Activated T-helper 1 cell treated with anti-CD3 and anti-CD28 coated beads, Interleukin-12 subunit alpha, Interleukin-12 subunit beta, Interleukin-2, Interleukin-4 antibody, amounts not matched to agents 30 ng/mL and 10 ng/mL and 1 ng/mL, durations not matched to agents 14 hours and 24 hours and 36 hours (primary cell): ENCODE results near the gene GCH1. TPM values are rescaled to one million over a fixed set of nuclear protein-coding genes. Genes with fewer than 3 reads are reported as not detected.

Source experiments
- DNase-seq: peaks from one replicate; pipeline ENCODE4 v3.0.0; 2021; ENCODE audit warnings: low spot score
- H3K27ac Mint-ChIP-seq: one replicate; pipeline ENCODE4 v1.8.0; 2021; ENCODE audit warnings: mild to moderate bottlenecking, mixed read lengths
- H3K27me3 Mint-ChIP-seq: one replicate; pipeline ENCODE4 v1.8.0; 2022; ENCODE audit warnings: mild to moderate bottlenecking, moderate library complexity, mixed read lengths; ENCODE audit not compliant: insufficient read depth
- H3K36me3 Mint-ChIP-seq: one replicate; pipeline ENCODE4 v1.8.0; 2021; ENCODE audit warnings: low read depth, mixed read lengths
- H3K4me1 Mint-ChIP-seq: one replicate; pipeline ENCODE4 v1.8.0; 2021; ENCODE audit warnings: low read depth, mixed read lengths
- H3K4me3 Mint-ChIP-seq: one replicate; pipeline ENCODE4 v1.8.0; 2021; ENCODE audit warnings: mild to moderate bottlenecking, moderate library complexity, mixed read lengths
- H3K9me3 Mint-ChIP-seq: one replicate; pipeline ENCODE4 v1.8.0; 2021; ENCODE audit warnings: mixed read lengths
- intact Hi-C: fragments of 100-400 bp; cut with micrococcal nuclease; formaldehyde crosslinking; loops from one replicate; pipeline ENCODE4 v1.15.1; 2024
- total RNA-seq: library from RNA; stranded (reverse); gene quantifications from 2 replicates; pipeline ENCODE4 v1.2.3, GENCODE V29; 2022

The GCH1 gene
- total RNA-seq, 1 donor from 2014 or later: 61.4 TPM

- Mint-ChIP-seq H3K9me3 (no peaks in the 10 kb centered on the region), H3K27me3 (no peaks in the 10 kb centered on the region), H3K4me1 (peaks cover 1% of the 10 kb centered on the region), H3K27ac (no peak overlapping the region), H3K36me3 (peaks cover 22% of the 10 kb centered on the region), H3K4me3 (no peak overlapping the region)
- intact Hi-C loops: no loop called here
- no peak for DNase-seq
Observed at GRCh38 chr14:54848910-54849309, 53.7 kb downstream of the GCH1 start.

- DNase-seq: no peak
- Mint-ChIP-seq H3K4me3 (no peak overlapping the region), H3K4me1 (no peaks in the 10 kb centered on the region), H3K27ac (no peak overlapping the region), H3K9me3 (no peaks in the 10 kb centered on the region), H3K36me3 (peaks cover 25% of the 10 kb centered on the region), H3K27me3 (no peaks in the 10 kb centered on the region)
- intact Hi-C loops: no loop called here
Observed at GRCh38 chr14:54845641-54846040, 57.0 kb downstream of the GCH1 start.

GRCh38 chr14:54844479-54844878 lies 58.1 kb downstream of the GCH1 start:
- Mint-ChIP-seq H3K27ac (no peak overlapping the region), H3K36me3 (peaks cover 33% of the 10 kb centered on the region)

GRCh38 chr14:54840798-54841197 lies 61.8 kb downstream of the GCH1 start:
- Mint-ChIP-seq H3K4me3 (no peak overlapping the region), H3K36me3 (peaks cover 42% of the 10 kb centered on the region), H3K4me1 (no peaks in the 10 kb centered on the region), H3K27ac (no peak overlapping the region), H3K27me3 (no peaks in the 10 kb centered on the region), H3K9me3 (no peaks in the 10 kb centered on the region)
- intact Hi-C loops: no loop called here
- no peak for DNase-seq

More at GRCh38 chr14:54844479-54844878, 58.1 kb downstream of the GCH1 start:
- H3K9me3 Mint-ChIP-seq: no peaks in the 10 kb centered on the region
- intact Hi-C loops: no loop called here
- H3K4me3 Mint-ChIP-seq: no peak overlapping the region
- H3K4me1 Mint-ChIP-seq: no peaks in the 10 kb centered on the region
- no peak for DNase-seq
- H3K27me3 Mint-ChIP-seq: no peaks in the 10 kb centered on the region

GRCh38 chr14:54840336-54840735 lies 62.3 kb downstream of the GCH1 start:
- Mint-ChIP-seq H3K4me3 (no peak overlapping the region), H3K4me1 (no peaks in the 10 kb centered on the region), H3K9me3 (no peaks in the 10 kb centered on the region), H3K36me3 (peaks cover 40% of the 10 kb centered on the region), H3K27me3 (no peaks in the 10 kb centered on the region), H3K27ac (no peak overlapping the region)
- intact Hi-C loops: no loop called here
- no peak for DNase-seq

- intact Hi-C loops: no loop called here
- H3K27me3 Mint-ChIP-seq: no peaks in the 10 kb centered on the region
- H3K9me3 Mint-ChIP-seq: no peaks in the 10 kb centered on the region
- no peak for DNase-seq
- no peak overlapping the region for H3K4me3 Mint-ChIP-seq
- peaks cover 44% of the 10 kb centered on the region for H3K36me3 Mint-ChIP-seq
- no peak overlapping the region for H3K27ac Mint-ChIP-seq
- H3K4me1 Mint-ChIP-seq: no peaks in the 10 kb centered on the region
Observed at GRCh38 chr14:54839701-54840119, 62.9 kb downstream of the GCH1 start.

GRCh38 chr14:54838931-54839512 lies 63.6 kb downstream of the GCH1 start:
- no peak for DNase-seq
- Mint-ChIP-seq H3K36me3 (peaks cover 40% of the 10 kb centered on the region), H3K4me1 (no peaks in the 10 kb centered on the region), H3K4me3 (no peak overlapping the region), H3K9me3 (no peaks in the 10 kb centered on the region), H3K27me3 (no peaks in the 10 kb centered on the region), H3K27ac (no peak overlapping the region)
- intact Hi-C loops: no loop called here

GRCh38 chr14:54837508-54838149 lies 65.0 kb downstream of the GCH1 start:
- intact Hi-C loops: no loop called here
- Mint-ChIP-seq H3K9me3 (no peaks in the 10 kb centered on the region), H3K27ac (no peak overlapping the region), H3K4me3 (no peak overlapping the region), H3K36me3 (peaks cover 39% of the 10 kb centered on the region), H3K27me3 (no peaks in the 10 kb centered on the region), H3K4me1 (no peaks in the 10 kb centered on the region)
- DNase-seq: no peak

GRCh38 chr14:54836231-54836630 lies 66.4 kb downstream of the GCH1 start:
- Mint-ChIP-seq H3K27me3 (no peaks in the 10 kb centered on the region), H3K9me3 (peaks cover under 1% of the 10 kb centered on the region), H3K4me3 (no peak overlapping the region), H3K27ac (no peak overlapping the region), H3K4me1 (no peaks in the 10 kb centered on the region), H3K36me3 (peaks cover 32% of the 10 kb centered on the region)
- intact Hi-C loops: no loop called here
- DNase-seq: no peak

GRCh38 chr14:54834727-54835126 lies 67.9 kb downstream of the GCH1 start:
- intact Hi-C loops: no loop called here
- Mint-ChIP-seq H3K27me3 (no peaks in the 10 kb centered on the region), H3K36me3 (peaks cover 17% of the 10 kb centered on the region), H3K9me3 (peaks cover 8% of the 10 kb centered on the region), H3K4me1 (no peaks in the 10 kb centered on the region), H3K4me3 (no peak overlapping the region), H3K27ac (no peak overlapping the region)
- no peak for DNase-seq

- no peak overlapping the region for H3K4me3 Mint-ChIP-seq
- no peaks in the 10 kb centered on the region for H3K4me1 Mint-ChIP-seq
- H3K9me3 Mint-ChIP-seq: peaks cover 8% of the 10 kb centered on the region
- DNase-seq: no peak
- H3K36me3 Mint-ChIP-seq: peaks cover 11% of the 10 kb centered on the region
- intact Hi-C loops: no loop called here
- H3K27ac Mint-ChIP-seq: no peak overlapping the region
- H3K27me3 Mint-ChIP-seq: no peaks in the 10 kb centered on the region
Observed at GRCh38 chr14:54834081-54834480, 68.5 kb downstream of the GCH1 start.

- Mint-ChIP-seq H3K4me3 (no peak overlapping the region), H3K9me3 (peaks cover 8% of the 10 kb centered on the region), H3K36me3 (peaks cover 5% of the 10 kb centered on the region), H3K27ac (no peak overlapping the region), H3K4me1 (no peaks in the 10 kb centered on the region), H3K27me3 (no peaks in the 10 kb centered on the region)
- intact Hi-C loops: no loop called here
- DNase-seq: no peak
Observed at GRCh38 chr14:54830650-54831049, 72.0 kb downstream of the GCH1 start.

GRCh38 chr14:54829486-54830224 lies 73.0 kb downstream of the GCH1 start:
- no peak overlapping the region for H3K4me3 Mint-ChIP-seq
- intact Hi-C loops: no loop called here
- H3K36me3 Mint-ChIP-seq: peaks cover under 1% of the 10 kb centered on the region
- H3K27ac Mint-ChIP-seq: no peak overlapping the region
- DNase-seq: no peak
- H3K4me1 Mint-ChIP-seq: no peaks in the 10 kb centered on the region
- H3K27me3 Mint-ChIP-seq: no peaks in the 10 kb centered on the region
- H3K9me3 Mint-ChIP-seq: peaks cover 13% of the 10 kb centered on the region
